Measurements from ENCODE around the gene CLEC4M. TPM values are rescaled to one million over a fixed set of nuclear protein-coding genes. Genes with fewer than 3 reads are reported as not detected.

The CLEC4M gene
- total RNA-seq, 1 donor from 2014 or later, result not detected

- DNase-seq (ENCODE audit: extremely low spot score in 2 of 2), result no peak
- intact Hi-C loops (cut with DNase I), result no loop called here
- H3K4me3 ChIP-seq, result no peak overlapping the region
- H3K4me1 ChIP-seq, result no peaks in the 10 kb centered on the region
- no peaks in the 10 kb centered on the region for H3K27me3 ChIP-seq
- H3K9me3 ChIP-seq, result no peaks in the 10 kb centered on the region
- no peak overlapping the region for H3K27ac ChIP-seq
- TF ChIP-seq POLR2A (IDR thresholded peaks at IDR 0.05) (no peak), CTCF (IDR thresholded peaks at IDR 0.05) (no peak), POLR2AphosphoS5 (IDR thresholded peaks at IDR 0.05; ENCODE audit: insufficient read depth in 1 of 2, low read depth in 1 of 2) (no peak)
- no peaks in the 10 kb centered on the region for H3K36me3 ChIP-seq
These were observed 40.8 kb upstream of the CLEC4M start for GRCh38 chr19:7722231-7722651.

- TF ChIP-seq CTCF (IDR thresholded peaks at IDR 0.05) (no peak), POLR2AphosphoS5 (IDR thresholded peaks at IDR 0.05; ENCODE audit: insufficient read depth in 1 of 2, low read depth in 1 of 2) (no peak), POLR2A (IDR thresholded peaks at IDR 0.05) (no peak)
- peaks cover 7% of the 10 kb centered on the region for H3K27me3 ChIP-seq
- intact Hi-C loops (cut with DNase I), result no loop called here
These were observed 37.3 kb upstream of the CLEC4M start for GRCh38 chr19:7725791-7726190.

GRCh38 chr19:7729211-7729610 is 33.8 kb upstream of the CLEC4M start:
- H3K27ac ChIP-seq, result no peak overlapping the region
- DNase-seq (ENCODE audit: extremely low spot score in 2 of 2), result no peak
- TF ChIP-seq CTCF (IDR thresholded peaks at IDR 0.05), result no peak
- TF ChIP-seq POLR2AphosphoS5 (IDR thresholded peaks at IDR 0.05; ENCODE audit: insufficient read depth in 1 of 2, low read depth in 1 of 2), result no peak
- TF ChIP-seq POLR2A (IDR thresholded peaks at IDR 0.05), result no peak
- H3K4me3 ChIP-seq, result no peak overlapping the region
- intact Hi-C loops (cut with DNase I), result no loop called here
- H3K4me1 ChIP-seq, result no peaks in the 10 kb centered on the region
- peaks cover 7% of the 10 kb centered on the region for H3K27me3 ChIP-seq
- H3K9me3 ChIP-seq, result no peaks in the 10 kb centered on the region
- no peaks in the 10 kb centered on the region for H3K36me3 ChIP-seq

More at GRCh38 chr19:7725791-7726190, 37.3 kb upstream of the CLEC4M start:
- H3K4me3 ChIP-seq, result no peak overlapping the region
- DNase-seq (ENCODE audit: extremely low spot score in 2 of 2), result no peak
- no peaks in the 10 kb centered on the region for H3K9me3 ChIP-seq
- H3K36me3 ChIP-seq, result no peaks in the 10 kb centered on the region
- no peak overlapping the region for H3K27ac ChIP-seq
- no peaks in the 10 kb centered on the region for H3K4me1 ChIP-seq

- TF ChIP-seq CTCF (IDR thresholded peaks at IDR 0.05), result no peak
- peaks cover 7% of the 10 kb centered on the region for H3K27me3 ChIP-seq
- H3K27ac ChIP-seq, result no peak overlapping the region
- H3K4me1 ChIP-seq, result no peaks in the 10 kb centered on the region
- no peak for DNase-seq (ENCODE audit: extremely low spot score in 2 of 2)
- intact Hi-C loops (cut with DNase I), result no loop called here
- no peak overlapping the region for H3K4me3 ChIP-seq
- no peaks in the 10 kb centered on the region for H3K9me3 ChIP-seq
- no peaks in the 10 kb centered on the region for H3K36me3 ChIP-seq
These were observed 33.2 kb upstream of the CLEC4M start for GRCh38 chr19:7729831-7730285.

GRCh38 chr19:7730286-7731217 is 32.5 kb upstream of the CLEC4M start:
- peaks cover 7% of the 10 kb centered on the region for H3K27me3 ChIP-seq
- H3K9me3 ChIP-seq, result no peaks in the 10 kb centered on the region
- no peak overlapping the region for H3K27ac ChIP-seq
- DNase-seq (ENCODE audit: extremely low spot score in 2 of 2), result no peak
- H3K4me1 ChIP-seq, result no peaks in the 10 kb centered on the region
- TF ChIP-seq CTCF (IDR thresholded peaks at IDR 0.05), result no peak
- TF ChIP-seq POLR2A (IDR thresholded peaks at IDR 0.05), result no peak
- TF ChIP-seq POLR2AphosphoS5 (IDR thresholded peaks at IDR 0.05; ENCODE audit: insufficient read depth in 1 of 2, low read depth in 1 of 2), result no peak
- intact Hi-C loops (cut with DNase I), result no loop called here
- no peaks in the 10 kb centered on the region for H3K36me3 ChIP-seq
- no peak overlapping the region for H3K4me3 ChIP-seq

Measured in vagina (tissue), 2 donors.